K562 (cell line): Measurements from ENCODE around the gene INSIG1. TPM values are rescaled to one million over a fixed set of nuclear protein-coding genes. Genes with fewer than 3 reads are reported as not detected.

Source experiments
- C11orf30 ChIP-seq: fragments of 450-650 bp; IDR thresholded peaks from 2 replicates; pipeline ENCODE4 v1.6.1; 2016; ENCODE audit warnings: low read depth, mild to moderate bottlenecking
- CBFB ChIP-seq: sonication (generic); formaldehyde crosslinking; IDR thresholded peaks from 2 replicates; pipeline ENCODE4 v1.4.0; 2020; ENCODE audit warnings: mild to moderate bottlenecking, missing genetic modification reagents
- CBX3 ChIP-seq, 2 experiments: IDR thresholded peaks; 1 replicate in 1 of 2; 2 replicates in 1 of 2; pipeline ENCODE4 v1.6.1; 2012; ENCODE audit warnings: inconsistent platforms in 2 of 2, low read length in 2 of 2, borderline replicate concordance in 1 of 2, control low read depth in 1 of 2
- ELF1 ChIP-seq: fragments of 200-800 bp; sonication (Bioruptor generic); IDR thresholded peaks from 2 replicates; pipeline ENCODE4 v1.6.1; 2016; ENCODE audit warnings: missing genetic modification characterization, missing compliant biosample characterization
- ESRRA ChIP-seq: fragments of 450-650 bp; IDR thresholded peaks from 2 replicates; pipeline ENCODE4 v1.6.1; 2014; ENCODE audit warnings: low read depth, mild to moderate bottlenecking, moderate library complexity, borderline replicate concordance
- ETV1 ChIP-seq: fragments of 450-650 bp; conservative IDR thresholded peaks from 2 replicates; pipeline ENCODE4 v1.6.1; 2016; ENCODE audit warnings: missing genetic modification characterization, control low read depth, low read depth, missing compliant biosample characterization
- EZH2 ChIP-seq: IDR thresholded peaks from 2 replicates; pipeline ENCODE4 v1.6.1; 2012; ENCODE audit warnings: low read depth, mild to moderate bottlenecking, inconsistent platforms, low read length, borderline replicate concordance
- FOXA3 ChIP-seq, 2 experiments: fragments of 450-650 bp in 1 of 2; sonication (generic) in 1 of 2; formaldehyde crosslinking; IDR thresholded peaks in 1 of 2; conservative IDR thresholded peaks in 1 of 2; 2 replicates each; pipeline versions ENCODE4 v1.4.0 to v1.8.0; 2020 to 2022; ENCODE audit warnings: mild to moderate bottlenecking in 2 of 2, missing genetic modification reagents in 1 of 2
- HDAC2 ChIP-seq: fragments of 450-650 bp; IDR thresholded peaks from 2 replicates; pipeline ENCODE4 v1.6.1; 2016; ENCODE audit warnings: mild to moderate bottlenecking
- HNRNPH1 ChIP-seq: fragments of 200-400 bp; formaldehyde crosslinking; optimal IDR thresholded peaks from 2 replicates; pipeline ENCODE3; 2017; ENCODE audit warnings: low read depth, mild to moderate bottlenecking, low read length, moderate library complexity
- JUNB ChIP-seq: fragments of 450-650 bp; formaldehyde crosslinking; conservative IDR thresholded peaks from 2 replicates; pipeline ENCODE4 v1.4.0; 2020; ENCODE audit warnings: mild to moderate bottlenecking
- MAFG ChIP-seq: fragments of 450-650 bp; conservative IDR thresholded peaks from 2 replicates; pipeline ENCODE4 v1.6.1; 2016; ENCODE audit warnings: missing genetic modification characterization, missing compliant biosample characterization
- NFIX ChIP-seq: fragments of 250-450 bp; sonication (Bioruptor Pico); IDR thresholded peaks from 2 replicates; pipeline ENCODE4 v1.4.0; 2020; ENCODE audit warnings: low read depth, mild to moderate bottlenecking, moderate library complexity
- PHB ChIP-seq: fragments of 250-450 bp; sonication (Bioruptor Pico); IDR thresholded peaks from 2 replicates; pipeline ENCODE4 v1.5.0; 2021
- PML ChIP-seq: IDR thresholded peaks from 2 replicates; pipeline ENCODE4 v1.6.1; 2012; ENCODE audit warnings: low read length, inconsistent platforms
- RB1 ChIP-seq: fragments of 450-650 bp; IDR thresholded peaks from 2 replicates; pipeline ENCODE4 v1.6.1; 2017; ENCODE audit warnings: low read depth, mild to moderate bottlenecking
- SAFB2 ChIP-seq: fragments of 200-400 bp; formaldehyde crosslinking; IDR thresholded peaks from 2 replicates; pipeline ENCODE4 v1.6.1; 2018; ENCODE audit warnings: borderline replicate concordance, low read length, low read depth, moderate library complexity; ENCODE audit not compliant: severe bottlenecking
- SREBF2 ChIP-seq: sonication (generic); formaldehyde crosslinking; IDR thresholded peaks from 2 replicates; pipeline ENCODE4 v1.4.0; 2020; ENCODE audit warnings: mild to moderate bottlenecking, missing genetic modification reagents
- STAG1 ChIP-seq: sonication (generic); formaldehyde crosslinking; IDR thresholded peaks from 2 replicates; pipeline ENCODE4 v1.5.0; 2020; ENCODE audit warnings: missing genetic modification reagents, borderline replicate concordance
- ZNF140 ChIP-seq: fragments of 250-450 bp; sonication (Bioruptor Pico); IDR thresholded peaks from 2 replicates; pipeline ENCODE4 v1.8.0; 2021; ENCODE audit warnings: moderate library complexity, mild to moderate bottlenecking, inconsistent platforms
- ZNF23 ChIP-seq: fragments of 250-450 bp; sonication (Bioruptor Pico); IDR thresholded peaks from 2 replicates; pipeline ENCODE4 v1.4.0; 2020; ENCODE audit warnings: mild to moderate bottlenecking
- ZNF717 ChIP-seq: fragments of 250-450 bp; sonication (Bioruptor Pico); IDR thresholded peaks from 2 replicates; pipeline ENCODE4 v1.5.0; 2021
- polyA plus RNA-seq, 8 experiments: library from polyadenylated mRNA; depleted of rRNA in 4 of 8; stranded (reverse) in 5 of 8; unstranded in 3 of 8; fragments of >200 nt; fragmentation: Nextera tagmentation in 2 of 8; fragmentation: Illumina TruSeq in 1 of 8; extraction: Ambion mirVana in 2 of 8; extraction: Trizol in 1 of 8; gene quantifications; 2 replicates each; pipeline versions ENCODE4 v1.2.1 to v1.2.3, GENCODE V29; 2011 to 2014; ENCODE audit warnings: inconsistent platforms in 1 of 8, missing spikeins in 1 of 8
- total RNA-seq, 7 experiments: library from RNA; depleted of rRNA in 6 of 7; stranded (reverse); fragments of >200 nt in 6 of 7; fragmentation: Illumina TruSeq in 2 of 7; extraction: Trizol in 2 of 7; gene quantifications; 2 replicates each; pipeline versions ENCODE4 v1.2.1 to v1.2.3, GENCODE V29; 2011 to 2021; ENCODE audit warnings: low replicate concordance in 1 of 7
- TF ChIP-seq, protein P1 (sequence below): IDR thresholded peaks from 2 replicates; pipeline ENCODE4 v1.6.1; 2011; ENCODE audit not compliant: insufficient read length; ENCODE audit errors: extremely low read depth
- TF ChIP-seq, protein P2 (sequence below): fragments of 450-650 bp; formaldehyde crosslinking; IDR thresholded peaks from 2 replicates; pipeline ENCODE4 v1.4.0; 2020; ENCODE audit warnings: mild to moderate bottlenecking, moderate library complexity
- TF ChIP-seq, protein P3 (sequence below): fragments of 450-650 bp; IDR thresholded peaks from 2 replicates; pipeline ENCODE4 v1.6.1; 2018; ENCODE audit not compliant: partially characterized antibody

Gene INSIG1
- total and polyA plus RNA-seq, 9 of the 15 experiments (the other 6 are each of a cell fraction or from before 2014, with no cell fraction given) = 57.1 to 787 (median 238) TPM

DNA sequence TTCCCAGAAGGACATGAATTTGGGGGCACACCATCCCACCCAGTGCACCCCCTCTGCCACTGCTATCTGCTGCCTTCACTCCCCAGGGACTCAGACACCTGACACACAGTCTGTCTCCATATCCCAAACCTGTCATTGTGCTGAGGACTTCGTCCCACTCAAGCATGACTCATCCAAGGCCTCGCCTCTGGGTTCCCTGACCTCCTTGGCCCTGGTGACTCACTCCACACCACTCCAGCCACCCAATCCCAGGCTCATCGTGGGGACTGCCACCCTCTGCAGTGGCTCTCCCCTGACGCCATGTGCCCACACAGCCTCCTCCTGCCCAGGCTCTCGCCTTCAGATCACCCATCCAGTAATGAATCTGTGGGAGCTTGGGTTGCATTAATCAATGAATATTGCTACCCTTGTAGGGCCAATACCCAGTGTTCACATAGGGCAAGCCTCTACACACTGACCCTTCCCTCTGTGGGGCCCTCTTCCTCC is 6.6 kb upstream of the INSIG1 start (continued):
- TF ChIP-seq ETV1 (tag) (no peak), NFIX (CRISPR knock-in tag) (no peak), SAFB2 (no peak), PML (no peak), ZNF23 (no peak), CBX3 (IDR thresholded peaks at IDR 0.05; ENCODE audit: borderline replicate concordance in 1 of 2, low read length in 2 of 2) (peak in 1 of 2 experiments; percentile 83; a peak in 1 of 3 replicates), ESRRA (no peak), CBFB (peak; percentile 88; the same call in 1 of the 2 replicates), MAFG (tag) (0 out of 2 replicates have a peak, but pooled peaks have one; percentile 10), FOXA3 (CRISPR knock-in tag; conservative IDR thresholded peaks at IDR 0.05 in 1 of 2, IDR thresholded peaks at IDR 0.05 in 1 of 2) (no peak), ZNF717 (no peak), C11orf30 (no peak), HNRNPH1 (no peak), JUNB (CRISPR knock-in tag) (peak; percentile 99), ELF1 (tag) (no peak), SREBF2 (CRISPR knock-in tag) (no peak), HDAC2 (peak; percentile 88; the same call in 1 of the 2 replicates), RB1 (no peak), EZH2 (no peak), PHB (CRISPR knock-in tag) (no peak), ZNF140 (CRISPR knock-in tag) (no peak), STAG1 (no peak)
- TF ChIP-seq, protein P1, sequence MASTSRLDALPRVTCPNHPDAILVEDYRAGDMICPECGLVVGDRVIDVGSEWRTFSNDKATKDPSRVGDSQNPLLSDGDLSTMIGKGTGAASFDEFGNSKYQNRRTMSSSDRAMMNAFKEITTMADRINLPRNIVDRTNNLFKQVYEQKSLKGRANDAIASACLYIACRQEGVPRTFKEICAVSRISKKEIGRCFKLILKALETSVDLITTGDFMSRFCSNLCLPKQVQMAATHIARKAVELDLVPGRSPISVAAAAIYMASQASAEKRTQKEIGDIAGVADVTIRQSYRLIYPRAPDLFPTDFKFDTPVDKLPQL = no peak
- TF ChIP-seq, protein P2, sequence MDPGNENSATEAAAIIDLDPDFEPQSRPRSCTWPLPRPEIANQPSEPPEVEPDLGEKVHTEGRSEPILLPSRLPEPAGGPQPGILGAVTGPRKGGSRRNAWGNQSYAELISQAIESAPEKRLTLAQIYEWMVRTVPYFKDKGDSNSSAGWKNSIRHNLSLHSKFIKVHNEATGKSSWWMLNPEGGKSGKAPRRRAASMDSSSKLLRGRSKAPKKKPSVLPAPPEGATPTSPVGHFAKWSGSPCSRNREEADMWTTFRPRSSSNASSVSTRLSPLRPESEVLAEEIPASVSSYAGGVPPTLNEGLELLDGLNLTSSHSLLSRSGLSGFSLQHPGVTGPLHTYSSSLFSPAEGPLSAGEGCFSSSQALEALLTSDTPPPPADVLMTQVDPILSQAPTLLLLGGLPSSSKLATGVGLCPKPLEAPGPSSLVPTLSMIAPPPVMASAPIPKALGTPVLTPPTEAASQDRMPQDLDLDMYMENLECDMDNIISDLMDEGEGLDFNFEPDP (CRISPR knock-in tag) = no peak
- TF ChIP-seq, protein P3, sequence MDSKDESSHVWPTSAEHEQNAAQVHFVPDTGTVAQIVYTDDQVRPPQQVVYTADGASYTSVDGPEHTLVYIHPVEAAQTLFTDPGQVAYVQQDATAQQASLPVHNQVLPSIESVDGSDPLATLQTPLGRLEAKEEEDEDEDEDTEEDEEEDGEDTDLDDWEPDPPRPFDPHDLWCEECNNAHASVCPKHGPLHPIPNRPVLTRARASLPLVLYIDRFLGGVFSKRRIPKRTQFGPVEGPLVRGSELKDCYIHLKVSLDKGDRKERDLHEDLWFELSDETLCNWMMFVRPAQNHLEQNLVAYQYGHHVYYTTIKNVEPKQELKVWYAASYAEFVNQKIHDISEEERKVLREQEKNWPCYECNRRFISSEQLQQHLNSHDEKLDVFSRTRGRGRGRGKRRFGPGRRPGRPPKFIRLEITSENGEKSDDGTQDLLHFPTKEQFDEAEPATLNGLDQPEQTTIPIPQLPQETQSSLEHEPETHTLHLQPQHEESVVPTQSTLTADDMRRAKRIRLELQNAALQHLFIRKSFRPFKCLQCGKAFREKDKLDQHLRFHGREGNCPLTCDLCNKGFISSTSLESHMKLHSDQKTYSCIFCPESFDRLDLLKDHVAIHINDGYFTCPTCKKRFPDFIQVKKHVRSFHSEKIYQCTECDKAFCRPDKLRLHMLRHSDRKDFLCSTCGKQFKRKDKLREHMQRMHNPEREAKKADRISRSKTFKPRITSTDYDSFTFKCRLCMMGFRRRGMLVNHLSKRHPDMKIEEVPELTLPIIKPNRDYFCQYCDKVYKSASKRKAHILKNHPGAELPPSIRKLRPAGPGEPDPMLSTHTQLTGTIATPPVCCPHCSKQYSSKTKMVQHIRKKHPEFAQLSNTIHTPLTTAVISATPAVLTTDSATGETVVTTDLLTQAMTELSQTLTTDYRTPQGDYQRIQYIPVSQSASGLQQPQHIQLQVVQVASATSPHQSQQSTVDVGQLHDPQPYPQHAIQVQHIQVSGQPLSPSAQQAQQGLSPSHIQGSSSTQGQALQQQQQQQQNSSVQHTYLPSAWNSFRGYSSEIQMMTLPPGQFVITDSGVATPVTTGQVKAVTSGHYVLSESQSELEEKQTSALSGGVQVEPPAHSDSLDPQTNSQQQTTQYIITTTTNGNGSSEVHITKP = no peak
